Neutrophil (primary cell): ENCODE results near the gene GTF2A1.

Experiments
- H3K27ac ChIP-seq: fragments of 200-600 bp; sonication (generic); 2 replicates; pipeline ENCODE4 v1.5.1; 2016; ENCODE audit warnings: mild to moderate bottlenecking, moderate library complexity
- H3K27me3 ChIP-seq: fragments of 200-600 bp; sonication (generic); 2 replicates; pipeline ENCODE4 v1.6.0; 2016; ENCODE audit warnings: mild to moderate bottlenecking
- H3K36me3 ChIP-seq: fragments of 200-600 bp; sonication (generic); 2 replicates; pipeline ENCODE4 v1.5.1; 2017
- H3K4me1 ChIP-seq, 2 experiments: fragments of 200-600 bp in 1 of 2; sonication (generic) in 1 of 2; 1 replicate in 1 of 2; 2 replicates in 1 of 2; pipeline versions ENCODE4 v1.5.1 to v1.6.1; 2013 to 2016; ENCODE audit warnings: low read depth in 1 of 2, low read length in 1 of 2, mild to moderate bottlenecking in 1 of 2, moderate library complexity in 1 of 2; ENCODE audit not compliant: control insufficient read depth in 1 of 2, insufficient read depth in 1 of 2
- H3K4me3 ChIP-seq, 2 experiments: fragments of 200-600 bp in 1 of 2; sonication (generic) in 1 of 2; 1 replicate in 1 of 2; 2 replicates in 1 of 2; pipeline ENCODE4 v1.5.1; 2013 to 2016; ENCODE audit warnings: low read depth in 1 of 2, low read length in 1 of 2, mild to moderate bottlenecking in 1 of 2, moderate library complexity in 1 of 2
- H3K9me3 ChIP-seq: fragments of 200-600 bp; sonication (generic); 2 replicates; pipeline ENCODE4 v1.5.1; 2016
- CTCF ChIP-seq: fragments of 200-600 bp; sonication (generic); IDR thresholded peaks from 2 replicates; pipeline ENCODE4 v1.5.1; 2016; ENCODE audit warnings: antibody characterized with exemption

The GTF2A1 gene

DNA sequence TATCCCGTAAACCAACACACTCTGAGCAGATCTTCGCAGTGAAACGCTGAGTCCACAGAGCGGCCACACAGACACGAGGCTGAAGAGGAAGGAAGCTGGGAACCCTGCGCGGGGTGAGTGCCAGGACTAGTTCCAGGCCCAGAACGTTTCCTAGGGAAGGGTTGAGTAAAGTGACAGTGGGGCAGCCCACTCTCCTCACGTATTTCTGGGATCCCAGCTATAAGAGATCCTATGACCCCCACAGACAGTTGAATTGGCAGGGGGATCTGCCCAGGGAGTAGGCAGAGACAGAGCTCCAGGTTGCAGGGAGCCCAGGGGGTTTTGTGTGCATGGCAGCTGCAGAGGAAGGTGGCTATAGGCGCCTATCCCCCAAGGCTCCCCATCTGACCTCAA lies 51.1 kb downstream of the GTF2A1 start:
- no peaks in the 10 kb centered on the region for H3K27me3 ChIP-seq
- H3K9me3 ChIP-seq = no peaks in the 10 kb centered on the region
- H3K4me3 ChIP-seq = peak overlapping the region; percentile 66 to 77
- TF ChIP-seq CTCF = no peak
- peak overlapping the region; percentile 91 for H3K27ac ChIP-seq
- peaks cover 48 to 49% of the 10 kb centered on the region in 2 experiments for H3K4me1 ChIP-seq
- no peaks in the 10 kb centered on the region for H3K36me3 ChIP-seq

GRCh38 chr14:81169267-81169666 lies 51.5 kb downstream of the GTF2A1 start:
- Histone ChIP-seq H3K9me3 (no peaks in the 10 kb centered on the region), H3K4me1 (peaks cover 53% of the 10 kb centered on the region in 2 experiments), H3K36me3 (no peaks in the 10 kb centered on the region), H3K4me3 (peak overlapping the region; percentile 66 to 77), H3K27me3 (no peaks in the 10 kb centered on the region), H3K27ac (peak overlapping the region; percentile 91)
- TF ChIP-seq CTCF = no peak

DNA sequence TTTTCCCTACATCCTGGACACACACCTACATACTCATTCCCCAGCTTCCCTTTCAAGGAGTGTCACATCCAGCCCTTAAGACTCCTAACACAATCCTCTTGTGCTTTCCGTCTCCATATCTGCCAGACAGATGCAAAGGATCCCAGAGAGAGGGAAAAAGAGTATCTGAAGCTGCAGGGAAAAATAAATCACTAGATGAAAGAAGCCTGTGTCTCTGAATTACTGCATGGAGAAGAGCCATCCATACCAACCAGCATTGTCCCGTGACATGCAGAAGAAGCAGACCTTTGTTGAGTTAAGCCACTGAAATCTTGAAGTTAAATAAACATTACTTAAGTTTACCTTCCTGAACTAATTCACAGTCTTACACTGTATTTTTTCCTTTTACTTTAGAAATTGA lies 54.6 kb downstream of the GTF2A1 start:
- H3K36me3 ChIP-seq = no peaks in the 10 kb centered on the region
- H3K27me3 ChIP-seq = no peaks in the 10 kb centered on the region
- no peak overlapping the region for H3K27ac ChIP-seq
- H3K4me1 ChIP-seq = peaks cover 62 to 67% of the 10 kb centered on the region in 2 experiments
- H3K9me3 ChIP-seq = no peaks in the 10 kb centered on the region
- TF ChIP-seq CTCF = no peak
- H3K4me3 ChIP-seq = no peak overlapping the region

GRCh38 chr14:81165188-81165587 lies 55.6 kb downstream of the GTF2A1 start:
- Histone ChIP-seq H3K27me3 (no peaks in the 10 kb centered on the region), H3K4me1 (peaks cover 54 to 59% of the 10 kb centered on the region in 2 experiments), H3K9me3 (no peaks in the 10 kb centered on the region), H3K36me3 (no peaks in the 10 kb centered on the region), H3K27ac (peak overlapping the region; percentile 72), H3K4me3 (no peak overlapping the region)
- TF ChIP-seq CTCF = no peak

DNA sequence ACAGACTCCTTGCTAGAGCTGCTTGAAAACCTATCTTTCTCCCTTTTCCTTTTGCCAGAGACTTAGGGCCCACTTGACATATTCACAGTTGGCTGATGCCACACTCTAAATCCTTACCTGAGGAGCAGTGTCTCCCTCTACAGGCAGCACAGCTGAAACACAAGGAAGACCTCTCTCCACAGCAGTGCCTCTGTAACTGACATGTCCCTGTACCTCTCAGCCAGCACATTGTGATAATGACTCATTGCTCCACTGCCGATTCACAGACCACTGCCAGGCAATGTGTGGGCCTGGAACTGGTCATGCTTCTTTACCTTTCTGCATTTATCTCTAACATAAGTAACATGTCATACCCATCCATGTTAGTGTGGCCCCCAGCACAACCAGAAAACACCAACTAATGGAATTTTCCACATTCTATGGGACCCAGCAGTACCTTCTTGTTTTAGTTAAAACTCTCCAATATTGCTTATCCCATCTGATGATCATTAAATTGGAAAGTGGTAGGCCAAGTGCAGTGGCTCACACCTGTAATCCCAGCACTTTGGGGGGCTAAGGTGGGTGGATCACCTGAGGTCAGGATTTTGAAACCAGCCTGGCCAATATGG lies 56.5 kb downstream of the GTF2A1 start:
- Histone ChIP-seq H3K36me3 (no peaks in the 10 kb centered on the region), H3K4me1 (peaks cover 45 to 50% of the 10 kb centered on the region in 2 experiments), H3K27ac (peak overlapping the region; percentile 72), H3K27me3 (no peaks in the 10 kb centered on the region), H3K4me3 (no peak overlapping the region), H3K9me3 (no peaks in the 10 kb centered on the region)
- peak; percentile 61 for TF ChIP-seq CTCF
